Measurements from ENCODE around the gene TMEM169. TPM values are rescaled to one million over a fixed set of nuclear protein-coding genes. Genes with fewer than 3 reads are reported as not detected.
A peak's percentile ranks its signal among the peaks of the same experiment; 100 is the strongest.

Gene TMEM169
- total RNA-seq = 21.7 TPM

GRCh38 chr2:216081487-216082116 lies at the start of gene TMEM169, which contains the start of gene PECR:
TSS of gene TMEM169 (plus strand) at chr2:216081919. CDS start at chr2:216095964, 14,045 bp downstream.
TSS of gene PECR (minus strand) at chr2:216081809. CDS start at chr2:216081741, 68 bp downstream.
- peak; percentile 80 for DNase-seq

GRCh38 chr2:216031960-216032689 lies 49.6 kb upstream of the TMEM169 start:
- DNase-seq = no peak

GRCh38 chr2:216033403-216033802 lies 48.3 kb upstream of the TMEM169 start:
- DNase-seq = no peak

- DNase-seq = peak; percentile 48
Observed at GRCh38 chr2:216034065-216034464, 47.7 kb upstream of the TMEM169 start.

GRCh38 chr2:216039918-216040317 lies 41.8 kb upstream of the TMEM169 start:
- DNase-seq = no peak

GRCh38 chr2:216041438-216041837 lies 40.3 kb upstream of the TMEM169 start:
- no peak for DNase-seq

- DNase-seq = no peak
Observed at GRCh38 chr2:216043949-216044348, 37.8 kb upstream of the TMEM169 start.

- DNase-seq = no peak
Observed at GRCh38 chr2:216044883-216045486, 36.7 kb upstream of the TMEM169 start.

GRCh38 chr2:216047397-216047796 lies 34.3 kb upstream of the TMEM169 start:
- no peak for DNase-seq

- DNase-seq = no peak
Observed at GRCh38 chr2:216049452-216049851, 32.3 kb upstream of the TMEM169 start.

- no peak for DNase-seq
Observed at GRCh38 chr2:216051350-216051749, 30.4 kb upstream of the TMEM169 start.

GRCh38 chr2:216052420-216052819 lies 29.3 kb upstream of the TMEM169 start:
- no peak for DNase-seq

GRCh38 chr2:216055680-216056079 lies 26.0 kb upstream of the TMEM169 start:
- DNase-seq = no peak

- DNase-seq = no peak
Observed at GRCh38 chr2:216056739-216057138, 25.0 kb upstream of the TMEM169 start.

GRCh38 chr2:216057688-216058193 lies 24.0 kb upstream of the TMEM169 start:
- DNase-seq = no peak

GRCh38 chr2:216059233-216059834 lies 22.4 kb upstream of the TMEM169 start:
- DNase-seq = no peak

GRCh38 chr2:216064014-216064630 lies 17.6 kb upstream of the TMEM169 start:
- DNase-seq = no peak

- no peak for DNase-seq
Observed at GRCh38 chr2:216064665-216065064, 17.1 kb upstream of the TMEM169 start.

GRCh38 chr2:216066230-216066629 lies 15.5 kb upstream of the TMEM169 start:
- DNase-seq = no peak

GRCh38 chr2:216069028-216069427 lies 12.7 kb upstream of the TMEM169 start:
- no peak for DNase-seq

GRCh38 chr2:216070195-216070594 lies 11.5 kb upstream of the TMEM169 start:
- no peak for DNase-seq

- DNase-seq = no peak
Observed at GRCh38 chr2:216071111-216071851, 10.4 kb upstream of the TMEM169 start.

All from occipital lobe (tissue), 2 donors.